Stimulated activated CD4-positive, alpha-beta T cell treated with anti-CD3 and anti-CD28 coated beads, TNF-alpha, amount 100 ng/mL, for 1 hour (primary cell): ENCODE measurements around the gene C11orf54.
"Not testable (repeated sequence)": the region's sequence is repeated elsewhere in the genome, so short reads cannot be mapped to it uniquely, and the experiment has no call there.

Experiments
- DNase-seq, 3 donors: peaks; one replicate each; pipeline ENCODE4 v3.0.0-alpha.2; 2020; ENCODE audit warnings: low read depth in 3 of 3, low spot score in 1 of 3

C11orf54 gene

DNA sequence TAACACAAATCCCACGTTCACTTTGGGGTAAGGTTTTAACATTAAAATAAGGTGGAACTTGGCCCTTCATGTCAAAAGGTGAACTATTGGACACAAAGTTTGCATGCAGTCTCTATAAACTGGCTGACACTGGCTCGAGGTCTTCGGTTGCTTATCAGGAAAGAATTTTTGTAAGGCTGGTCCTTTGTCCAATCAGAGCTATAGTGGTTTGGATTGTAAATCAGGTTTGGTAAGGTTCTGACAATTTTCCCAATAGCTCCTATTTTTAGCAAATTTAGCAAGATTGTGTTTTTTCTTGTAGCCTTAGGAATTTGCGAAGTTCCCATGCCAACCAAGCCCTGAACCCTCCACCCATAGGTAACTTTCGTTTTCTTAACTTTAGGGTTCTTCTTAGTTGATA is 25.0 kb downstream of the C11orf54 start:
- no peak for DNase-seq

DNA sequence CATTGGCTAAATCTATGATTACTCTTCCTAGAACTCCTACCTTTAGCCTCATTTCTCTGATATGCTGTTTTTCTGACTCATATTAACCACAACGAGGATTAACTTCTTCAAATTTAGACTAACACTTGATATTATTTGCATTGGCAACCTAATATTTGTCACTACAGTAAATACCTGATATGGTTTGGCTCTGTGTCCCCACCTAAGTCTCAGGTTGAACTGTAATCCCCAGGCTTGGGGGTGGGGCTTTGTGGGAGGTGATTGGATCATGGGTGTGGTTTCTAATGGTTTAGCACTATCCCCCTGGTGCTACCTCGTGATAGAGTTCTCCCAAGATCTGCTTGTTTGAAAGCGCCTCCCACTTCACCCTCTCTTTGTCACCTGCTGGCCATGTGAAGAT is 25.5 kb downstream of the C11orf54 start:
- DNase-seq = no peak

DNA sequence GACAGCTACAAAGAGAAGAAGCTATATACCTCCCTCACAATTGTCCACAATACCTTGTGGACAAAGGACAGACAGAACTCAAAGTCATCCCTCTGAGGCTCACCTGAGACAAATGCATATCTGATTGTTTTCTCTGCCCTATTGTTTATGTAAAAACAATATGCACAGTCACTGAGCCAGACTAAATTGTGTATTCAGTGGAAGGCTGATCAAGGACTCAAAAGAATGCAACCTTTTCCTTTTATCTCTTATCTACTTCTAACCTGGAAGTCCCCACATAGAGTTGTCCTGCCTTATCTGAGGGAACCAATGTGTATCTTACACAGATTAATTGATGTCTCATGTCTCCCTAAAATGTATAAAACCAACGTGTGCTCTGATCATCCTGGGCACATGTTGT is 28.7 kb downstream of the C11orf54 start:
- no peak for DNase-seq

DNA sequence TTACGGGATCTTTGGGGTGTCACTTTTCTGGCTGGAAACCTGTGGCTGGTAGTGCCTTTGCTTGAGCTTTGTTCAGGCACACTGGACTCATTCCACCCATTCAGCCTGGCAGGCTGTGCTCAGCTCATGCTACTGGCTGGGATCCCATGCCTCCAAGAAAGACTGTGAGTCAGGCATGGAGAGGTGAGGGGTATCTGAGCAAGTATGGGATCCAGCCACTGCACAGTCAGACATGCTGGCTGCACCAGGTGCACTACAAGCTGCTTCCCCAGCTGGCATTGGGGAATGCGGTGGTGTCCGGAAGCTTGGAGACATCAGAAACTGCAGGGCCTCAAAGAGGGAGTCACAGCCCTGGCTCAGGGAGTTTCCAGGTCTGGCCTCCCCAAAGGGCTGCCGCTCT is 30.7 kb downstream of the C11orf54 start:
- DNase-seq = no peak

DNA sequence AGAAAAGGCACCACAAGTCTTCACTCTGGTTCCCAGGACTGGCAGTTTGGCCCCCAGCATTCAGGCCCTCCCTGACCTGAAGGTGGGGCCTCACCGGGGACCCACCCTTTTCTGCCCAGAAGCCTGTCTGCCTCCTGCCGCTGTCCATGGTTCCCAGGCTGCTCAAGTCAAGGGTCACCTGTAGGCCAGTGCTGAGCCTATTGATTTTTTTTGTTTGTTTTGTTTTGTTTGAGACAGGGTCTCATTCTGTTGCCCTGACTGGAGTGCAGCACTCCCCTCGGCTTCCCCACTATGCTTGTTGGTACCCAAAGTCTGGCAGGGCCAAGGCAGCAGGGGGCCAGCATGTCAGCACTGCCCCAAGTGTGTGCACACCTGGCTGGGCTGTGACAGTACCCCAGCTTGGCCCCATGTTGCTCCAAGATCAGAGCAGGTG is 31.6 kb downstream of the C11orf54 start:
- no peak for DNase-seq

DNA sequence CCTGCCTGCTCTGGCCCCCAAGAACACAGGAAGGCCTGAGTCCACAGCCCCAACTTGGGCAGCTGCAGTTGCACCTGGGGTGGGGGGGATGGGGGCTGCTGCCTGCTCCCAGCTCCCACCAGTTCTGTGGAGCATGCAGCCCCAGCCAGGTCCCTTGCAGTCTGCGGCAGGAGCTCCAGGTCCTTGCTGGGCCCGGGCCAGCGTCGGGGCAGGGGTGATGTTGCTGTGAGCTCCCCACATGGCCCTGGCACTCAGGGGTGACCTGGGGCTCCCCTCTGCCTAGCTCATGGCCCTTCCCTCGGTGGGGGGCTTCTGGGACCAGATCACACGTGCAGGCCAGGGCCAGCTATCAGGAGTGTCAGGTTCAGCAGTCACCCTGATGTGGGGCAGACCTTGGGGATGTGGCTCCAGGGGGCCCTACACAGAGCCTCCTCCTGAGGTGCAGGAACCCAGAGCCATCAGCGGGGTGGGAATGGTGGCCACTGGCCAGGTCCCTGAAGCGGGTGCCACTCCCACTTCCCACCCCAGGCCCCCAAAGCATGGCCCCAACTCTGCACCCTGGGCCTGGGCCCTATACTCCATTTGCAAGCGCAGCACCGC is 32.2 kb downstream of the C11orf54 start:
- no peak for DNase-seq

DNA sequence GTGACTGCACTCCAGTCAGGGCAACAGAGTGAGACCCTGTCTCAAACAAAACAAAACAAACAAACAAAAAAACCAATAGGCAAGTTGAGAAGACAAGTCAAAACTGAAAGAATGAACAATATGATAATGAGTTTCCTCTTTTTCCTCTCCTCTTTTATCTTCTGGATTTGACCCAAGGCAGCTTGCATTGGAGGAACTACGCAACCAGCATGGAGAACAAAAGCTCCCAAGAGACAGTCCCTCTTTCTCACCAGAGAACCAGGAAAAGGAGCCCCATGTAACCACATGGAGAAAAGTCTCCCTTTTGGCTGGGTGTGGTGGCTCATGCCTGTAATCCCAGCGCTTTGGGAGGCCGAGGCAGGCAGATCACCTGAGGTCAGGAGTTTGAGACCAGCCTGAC is 33.1 kb downstream of the C11orf54 start:
- not testable (repeated sequence) for DNase-seq

DNA sequence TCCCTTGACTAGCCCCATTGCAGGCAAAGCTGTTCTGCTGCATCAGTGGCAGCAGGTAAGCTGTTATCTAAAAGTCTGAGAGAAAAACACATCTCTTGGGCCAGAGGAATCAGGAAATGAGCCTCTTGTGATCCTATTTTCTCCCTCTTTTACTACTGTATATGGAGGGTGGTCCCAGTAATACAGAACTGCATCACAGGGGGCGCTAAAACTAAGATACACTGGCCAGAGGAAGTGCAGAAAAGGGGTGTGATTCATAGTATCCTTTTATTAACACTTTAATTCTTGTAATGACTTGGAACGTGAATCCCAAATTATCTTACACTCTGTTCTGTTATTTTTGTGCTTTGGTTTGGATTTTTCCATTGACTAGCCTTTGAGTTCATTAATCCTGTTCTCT is 33.8 kb downstream of the C11orf54 start:
- DNase-seq = no peak

DNA sequence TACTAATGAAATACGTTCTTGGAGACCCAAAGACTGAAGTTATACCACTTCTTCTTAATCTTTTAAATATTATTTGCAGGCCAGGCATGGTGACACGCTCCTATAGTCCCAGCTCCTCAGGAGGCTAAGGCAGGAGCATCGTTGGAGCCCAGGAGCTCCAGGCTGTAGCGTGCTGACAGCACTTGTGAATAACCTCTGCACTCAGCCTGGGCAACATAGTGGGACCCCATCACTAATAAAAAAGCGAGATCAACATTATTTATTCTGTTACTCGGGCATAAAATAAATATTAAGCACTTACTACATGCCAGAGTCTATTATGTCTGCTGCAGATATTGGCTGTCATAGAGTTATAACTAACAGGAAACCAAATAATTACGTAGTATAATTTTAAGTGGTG is 41.9 kb downstream of the C11orf54 start:
- no peak for DNase-seq

DNA sequence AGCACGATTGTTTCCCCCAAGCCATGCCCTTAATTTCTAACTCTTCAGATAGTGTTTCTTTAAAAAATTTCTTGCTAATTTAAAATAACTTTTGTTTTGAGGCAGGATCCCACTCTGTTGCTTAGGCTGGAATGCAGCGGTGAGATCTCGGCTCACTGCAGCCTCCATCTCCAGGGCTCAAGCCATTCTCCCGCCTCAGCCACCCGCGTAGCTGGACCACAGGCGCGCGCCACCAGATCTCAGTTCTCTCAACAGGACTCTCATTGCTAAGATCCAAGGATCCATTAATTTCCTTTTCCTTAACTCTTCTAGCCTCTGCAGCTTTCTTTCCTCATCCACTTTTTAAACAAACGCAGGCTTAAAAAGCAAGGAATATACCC is 42.3 kb downstream of the C11orf54 start:
- DNase-seq = no peak

DNA sequence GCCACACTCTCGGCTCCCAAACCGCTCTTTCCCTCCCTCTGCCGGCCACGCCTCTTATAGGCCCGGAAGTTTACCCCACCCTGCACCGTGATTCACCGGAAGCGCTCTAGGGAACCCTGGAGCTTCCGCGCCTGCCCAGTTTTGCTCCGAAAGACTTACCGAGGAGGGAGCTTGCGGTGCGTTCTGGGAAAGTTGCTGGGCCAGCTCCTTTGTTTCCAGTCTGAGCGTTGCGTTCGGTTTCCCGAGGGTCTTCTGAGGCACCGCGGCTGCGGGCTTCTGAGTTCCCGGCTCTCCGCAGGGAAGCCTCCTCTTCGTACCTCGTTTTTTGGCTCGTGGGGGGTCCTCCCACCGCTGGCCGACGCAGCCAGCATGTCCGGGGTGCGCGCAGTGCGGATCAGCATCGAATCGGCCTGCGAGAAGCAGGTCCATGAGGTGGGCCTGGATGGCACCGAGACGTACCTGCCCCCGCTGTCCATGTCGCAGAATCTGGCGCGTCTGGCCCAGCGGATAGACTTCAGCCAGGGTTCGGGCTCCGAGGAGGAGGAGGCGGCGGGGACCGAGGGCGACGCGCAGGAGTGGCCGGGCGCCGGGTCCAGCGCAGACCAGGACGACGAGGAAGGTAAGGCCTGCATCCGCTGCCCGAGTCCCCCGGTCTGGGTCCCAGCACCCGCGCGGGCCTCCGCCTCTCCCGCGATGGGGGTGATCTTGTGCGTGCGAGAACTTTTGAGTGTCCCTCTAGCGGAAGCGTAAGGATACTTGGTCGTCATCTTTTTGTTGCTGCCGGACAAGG is 42.9 kb downstream of the C11orf54 start, which contains the start of gene MED17:
Gene MED17 (plus strand): TSS at position 138 of the 790 bp plus-strand sequence. CDS start 232 bp downstream, at position 370.
- peak; percentile 66 to 77 (median 75) for DNase-seq

DNA sequence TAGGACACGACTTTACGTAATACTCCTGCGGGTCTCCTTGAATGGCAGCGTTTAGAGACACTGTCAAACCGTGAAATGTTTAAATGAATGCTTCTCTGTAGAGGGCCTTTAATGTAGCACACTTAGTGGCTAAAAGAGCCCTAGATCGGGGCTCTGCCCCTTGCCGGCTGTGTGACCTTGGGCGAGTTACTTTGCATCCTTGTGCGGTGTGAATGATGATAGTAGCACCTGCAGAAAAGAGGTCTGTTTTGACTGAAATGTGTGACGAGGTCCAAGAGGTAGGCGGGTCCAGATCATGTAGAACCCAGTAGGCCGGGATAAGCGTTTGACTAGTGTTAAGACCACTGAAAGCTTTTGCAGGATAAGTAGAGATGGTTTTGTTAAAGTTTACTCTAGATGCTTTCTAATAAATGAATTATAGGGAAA is 43.5 kb downstream of the C11orf54 start:
- DNase-seq = no peak

DNA sequence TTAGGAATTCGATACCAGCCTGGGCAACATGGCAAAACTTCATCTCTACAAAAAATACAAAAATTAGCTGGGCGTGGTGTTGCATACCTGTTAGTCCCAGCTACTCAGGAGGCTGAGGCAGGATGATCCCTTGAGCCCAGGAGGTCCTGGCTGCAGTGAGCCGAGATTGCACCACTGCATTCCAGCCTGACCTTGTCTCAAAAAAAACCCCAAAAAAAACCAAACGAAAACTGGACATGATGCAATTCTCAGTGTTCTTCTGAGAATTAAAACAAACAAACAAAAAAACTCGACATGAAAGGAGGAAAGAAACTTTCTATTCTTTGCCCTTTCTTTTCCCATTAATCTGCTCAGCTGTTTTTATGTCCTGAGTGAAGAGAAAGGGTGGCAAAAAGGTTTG is 50.0 kb downstream of the C11orf54 start:
- DNase-seq = no peak

DNA sequence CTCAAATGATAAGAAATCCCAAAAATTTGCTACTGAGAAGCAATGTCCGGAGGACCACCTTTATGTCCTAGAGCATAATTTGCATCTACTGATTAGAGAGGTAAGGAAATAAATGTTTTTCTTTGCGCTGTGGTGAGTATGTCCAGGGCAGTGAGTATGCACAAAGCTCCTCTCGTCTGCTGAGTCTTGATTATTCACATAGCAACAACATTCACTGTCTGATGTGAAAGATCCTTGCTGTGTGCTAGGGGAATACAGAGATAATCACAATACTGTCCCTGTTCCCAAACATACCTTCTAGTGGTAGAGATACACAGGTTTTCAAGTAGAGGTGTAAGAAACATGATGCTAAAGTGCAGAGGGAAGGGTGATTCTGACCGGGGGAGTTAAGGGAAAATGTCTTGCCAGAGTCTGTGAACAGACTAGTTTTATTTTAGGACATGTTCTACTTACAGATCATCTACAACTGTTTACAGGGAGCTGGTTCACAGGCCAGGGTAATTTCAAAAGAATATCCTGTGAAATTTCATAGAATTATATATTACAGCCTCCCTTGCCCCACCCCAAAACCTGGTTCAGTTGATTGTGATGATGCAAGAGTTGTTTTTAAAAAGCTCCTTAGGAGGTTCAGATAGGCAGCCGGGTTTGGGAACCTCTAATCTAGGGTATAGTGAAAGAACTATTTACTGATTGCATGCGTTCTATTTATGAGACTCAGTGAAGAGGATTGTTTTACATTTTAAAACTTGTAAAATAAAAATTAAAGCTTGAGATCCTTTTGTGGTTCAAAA is 55.2 kb downstream of the C11orf54 start:
- DNase-seq = no peak

DNA sequence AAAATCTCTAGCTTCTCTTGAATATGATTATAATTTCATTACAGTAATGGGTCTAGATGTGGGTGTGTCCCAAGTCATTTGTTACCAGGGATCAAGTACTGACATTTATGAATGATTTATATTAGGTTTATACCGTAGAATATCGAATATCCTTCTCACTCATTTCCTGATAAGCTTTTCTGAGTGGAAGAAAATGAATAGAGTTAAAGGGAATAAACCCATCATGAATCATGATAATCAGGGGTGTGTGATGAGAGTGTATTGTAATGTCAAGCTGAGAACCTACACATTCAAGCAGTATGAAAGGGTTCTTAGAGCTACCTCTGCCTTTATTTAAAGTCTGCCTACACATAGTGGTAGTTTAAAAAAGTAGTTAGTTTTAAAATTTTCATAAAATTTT is 59.9 kb downstream of the C11orf54 start:
- no peak for DNase-seq

DNA sequence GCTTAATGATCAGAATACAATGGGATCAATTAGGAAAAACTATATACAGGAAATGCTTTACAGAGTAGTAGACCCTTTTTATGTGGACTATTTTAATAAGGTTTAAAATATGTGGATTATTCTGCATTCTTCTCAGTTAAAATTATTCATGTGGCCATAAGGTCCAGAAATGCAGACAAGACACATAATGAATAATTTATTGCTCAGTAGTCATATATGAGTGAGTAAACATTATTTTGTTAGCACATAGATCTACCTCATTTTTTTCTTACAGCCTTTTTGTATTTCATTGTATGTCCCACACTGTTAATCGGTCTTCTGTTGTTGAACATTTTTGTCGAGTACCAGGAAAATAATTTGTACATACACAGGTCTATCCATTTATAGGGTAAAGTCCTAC is 63.4 kb downstream of the C11orf54 start:
- no peak for DNase-seq

DNA sequence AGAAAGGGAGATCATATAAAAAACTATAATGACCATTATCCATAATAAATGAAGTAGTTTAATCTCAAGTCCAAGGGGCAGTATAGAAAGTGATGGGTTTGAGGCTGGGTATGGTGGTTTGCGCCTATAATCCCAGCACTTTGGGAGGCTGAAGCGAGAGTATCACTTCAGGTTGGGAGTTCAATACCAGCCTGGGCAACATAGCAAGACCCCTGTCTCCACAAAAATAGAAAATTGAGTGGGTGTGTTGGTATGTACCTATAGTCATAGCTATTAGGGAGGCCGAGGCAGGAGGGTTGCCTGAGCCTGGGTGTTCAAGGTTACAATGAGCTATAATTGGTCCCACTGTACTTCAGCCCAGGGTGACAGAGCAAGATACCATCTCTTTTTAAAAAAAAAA is 66.5 kb downstream of the C11orf54 start:
- DNase-seq = no peak

DNA sequence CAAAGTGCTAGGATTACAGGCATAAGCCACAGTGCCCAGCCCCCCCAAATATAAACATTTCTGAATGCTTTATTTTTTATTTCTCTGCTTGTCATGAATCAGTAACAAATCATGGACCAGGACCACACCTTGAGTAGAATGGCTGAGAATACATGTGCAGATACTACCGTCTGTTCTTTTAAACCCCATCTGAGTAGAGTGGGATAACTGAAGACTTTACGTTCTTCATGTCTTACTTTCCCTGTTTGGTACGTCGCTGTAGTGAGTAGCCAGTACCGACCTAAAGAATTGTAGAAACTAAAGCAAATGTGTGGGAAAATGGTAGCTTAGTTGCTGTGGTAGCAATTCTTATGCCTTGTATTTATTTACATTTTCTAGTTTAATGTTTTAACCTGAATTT is 72.5 kb downstream of the C11orf54 start:
- DNase-seq = no peak
